Measurements from ENCODE around the gene MRPS22. TPM values are rescaled to one million over a fixed set of nuclear protein-coding genes. Genes with fewer than 3 reads are reported as not detected.

Gene MRPS22
- polyA plus RNA-seq, 3 donors: 19.2 to 43.2 (median 39.0) TPM

GRCh38 chr3:139354661-139355060 lies 10.8 kb downstream of the MRPS22 start:
- H3K27me3 Mint-ChIP-seq (ENCODE audit: low read depth in 3 of 3): no peaks in the 10 kb centered on the region
- intact Hi-C loops (cut with micrococcal nuclease): no loop called here
- H3K27ac ChIP-seq (ENCODE audit: low read depth in 1 of 2, low read length in 2 of 2): no peak overlapping the region
- 100% methylated on average over 2 of the region's 4 CpGs for WGBS (ENCODE audit: insufficient coverage)
- no peak overlapping the region for H2AFZ ChIP-seq (ENCODE audit: insufficient read depth, low read depth, low read length, poor library complexity, severe bottlenecking)
- DNase-seq: no peak
- no peaks in the 10 kb centered on the region for H3K9me3 ChIP-seq (replicated peaks in 1 of 2; ENCODE audit: control insufficient read depth in 1 of 2, insufficient read depth in 1 of 2, low read length in 2 of 2)
- H3K9me3 Mint-ChIP-seq: no peaks in the 10 kb centered on the region
- peaks cover 21% of the 10 kb centered on the region for H4K20me1 ChIP-seq (ENCODE audit: insufficient read depth, low read length)
- no peak overlapping the region for H3K4me3 Mint-ChIP-seq
- no peaks in the 10 kb centered on the region for H3K4me1 Mint-ChIP-seq
- no peak for TF ChIP-seq CTCF (IDR thresholded peaks at IDR 0.05)
- peak overlapping the region in 1 of 7 donors; percentile 44 for H3K27ac Mint-ChIP-seq
- H3K4me1 ChIP-seq (ENCODE audit: control insufficient read depth in 1 of 2, insufficient read depth in 2 of 2, low read length in 2 of 2): no peaks in the 10 kb centered on the region
- no peaks in the 10 kb centered on the region for H3K79me2 ChIP-seq (ENCODE audit: insufficient read depth, low read length)
- no peak overlapping the region for H3K9ac ChIP-seq (ENCODE audit: insufficient read depth, low read length, poor library complexity, severe bottlenecking)
- H3K4me3 ChIP-seq (replicated peaks in 1 of 3; ENCODE audit: low read depth in 2 of 3, low read length in 3 of 3): no peak overlapping the region
- H3K27me3 ChIP-seq (ENCODE audit: control insufficient read depth in 2 of 2, insufficient read depth in 2 of 2, low read length in 2 of 2): no peaks in the 10 kb centered on the region
- H3K36me3 Mint-ChIP-seq: peaks cover 83 to 89% of the 10 kb centered on the region in 2 donors
- no peak overlapping the region for H3K4me2 ChIP-seq (replicated peaks; ENCODE audit: extremely low read depth, low read length, poor library complexity, severe bottlenecking)
- H3K36me3 ChIP-seq (replicated peaks in 1 of 2; ENCODE audit: control insufficient read depth in 1 of 2, insufficient read depth in 2 of 2, low read length in 2 of 2): peaks cover 95 to 100% of the 10 kb centered on the region in 2 donors

- H3K36me3 ChIP-seq (replicated peaks in 1 of 2; ENCODE audit: control insufficient read depth in 1 of 2, insufficient read depth in 2 of 2, low read length in 2 of 2): peaks cover 97 to 100% of the 10 kb centered on the region in 2 donors
- no peaks in the 10 kb centered on the region for H3K9me3 ChIP-seq (replicated peaks in 1 of 2; ENCODE audit: control insufficient read depth in 1 of 2, insufficient read depth in 1 of 2, low read length in 2 of 2)
- DNase-seq: no peak
- no peak overlapping the region for H3K4me2 ChIP-seq (replicated peaks; ENCODE audit: extremely low read depth, low read length, poor library complexity, severe bottlenecking)
- Mint-ChIP-seq H3K9me3 (no peaks in the 10 kb centered on the region), H3K36me3 (peaks cover 83 to 88% of the 10 kb centered on the region in 2 donors), H3K4me3 (no peak overlapping the region), H3K27ac (peak overlapping the region in 3 of 7 donors; percentile 8 to 33 (median 13)), H3K4me1 (no peaks in the 10 kb centered on the region), H3K27me3 (ENCODE audit: low read depth in 3 of 3) (no peaks in the 10 kb centered on the region)
- H3K9ac ChIP-seq (ENCODE audit: insufficient read depth, low read length, poor library complexity, severe bottlenecking): no peak overlapping the region
- no peaks in the 10 kb centered on the region for H3K79me2 ChIP-seq (ENCODE audit: insufficient read depth, low read length)
- H3K4me1 ChIP-seq (ENCODE audit: control insufficient read depth in 1 of 2, insufficient read depth in 2 of 2, low read length in 2 of 2): no peaks in the 10 kb centered on the region
- intact Hi-C loops (cut with micrococcal nuclease): no loop called here
- 81% methylated on average over 3 of the region's 4 CpGs for WGBS (ENCODE audit: insufficient coverage)
- no peak overlapping the region for H2AFZ ChIP-seq (ENCODE audit: insufficient read depth, low read depth, low read length, poor library complexity, severe bottlenecking)
- no peak for TF ChIP-seq CTCF (IDR thresholded peaks at IDR 0.05)
- H3K27ac ChIP-seq (ENCODE audit: low read depth in 1 of 2, low read length in 2 of 2): no peak overlapping the region
- H3K4me3 ChIP-seq (replicated peaks in 1 of 3; ENCODE audit: low read depth in 2 of 3, low read length in 3 of 3): no peak overlapping the region
- peaks cover 24% of the 10 kb centered on the region for H4K20me1 ChIP-seq (ENCODE audit: insufficient read depth, low read length)
- H3K27me3 ChIP-seq (ENCODE audit: control insufficient read depth in 2 of 2, insufficient read depth in 2 of 2, low read length in 2 of 2): no peaks in the 10 kb centered on the region
These were observed 11.7 kb downstream of the MRPS22 start for GRCh38 chr3:139355476-139355875.

Measured in CD14-positive monocyte (primary cell).